ENCODE data around the gene ARID1B. TPM values are rescaled to one million over a fixed set of nuclear protein-coding genes. Genes with fewer than 3 reads are reported as not detected.

ARID1B gene
- total and polyA plus RNA-seq, 9 of the 15 experiments (the other 6 are each of a cell fraction or from before 2014, with no cell fraction given), result 12.5 to 50.5 (median 25.8) TPM

- no peaks in the 10 kb centered on the region for H3K27me3 ChIP-seq (ENCODE audit: control insufficient read depth in 2 of 2, insufficient read depth in 2 of 2, low read length in 2 of 2)
- H3K9me3 ChIP-seq (replicated peaks; ENCODE audit: control insufficient read depth, insufficient read depth, low read depth, low read length), result no peaks in the 10 kb centered on the region
- no peaks in the 10 kb centered on the region for H3K9me1 ChIP-seq (ENCODE audit: control insufficient read depth, insufficient read depth, low read length)
- in situ Hi-C loops (cut with MboI), result no loop called here
- TF ChIP-seq ZBTB33 (CRISPR knock-in tag; IDR thresholded peaks at IDR 0.05) (no peak), DDX20 (tag; IDR thresholded peaks at IDR 0.05; ENCODE audit: low read depth) (no peak), RBM22 (IDR thresholded peaks at IDR 0.05; ENCODE audit: low read depth, low read length, poor library complexity, severe bottlenecking) (no peak), ZNF12 (CRISPR knock-in tag; IDR thresholded peaks at IDR 0.05) (no peak), ATF6 (CRISPR knock-in tag; IDR thresholded peaks at IDR 0.05) (no peak), TRIM25 (IDR thresholded peaks at IDR 0.05; ENCODE audit: borderline replicate concordance) (no peak)
- no peak overlapping the region for H2AFZ ChIP-seq (ENCODE audit: low read depth, low read length)
- no peak overlapping the region for H3K4me2 ChIP-seq (ENCODE audit: insufficient read depth, low read length)
- ATAC-seq (no peak), FAIRE-seq (no peak), DNase-seq (ENCODE audit: extremely low read depth in 1 of 4, low spot score in 3 of 4) (no peak)
- ChIA-PET POLR2A (no interaction called here), CTCF (ENCODE audit: low intra/inter-chr PET ratio) (no interaction called here)
- no peaks in the 10 kb centered on the region for H3K36me3 ChIP-seq (ENCODE audit: control insufficient read depth, insufficient read depth, low read length)
- no peak overlapping the region for H3K9ac ChIP-seq (ENCODE audit: insufficient read depth in 1 of 2, low read depth in 2 of 2, low read length in 2 of 2)
- no peak overlapping the region for H3K4me3 ChIP-seq
- intact Hi-C loops (cut with micrococcal nuclease), result no loop called here
- peaks cover 15% of the 10 kb centered on the region for H4K20me1 ChIP-seq (replicated peaks; ENCODE audit: control insufficient read depth, insufficient read depth, low read length)
- WGBS (ENCODE audit: insufficient coverage, low coverage, missing lambda C conversion rate), result 92% methylated on average over 3 of the region's 3 CpGs
- H3K4me1 ChIP-seq (replicated peaks in 1 of 2; ENCODE audit: control insufficient read depth in 2 of 2, insufficient read depth in 2 of 2, low read length in 2 of 2), result peaks cover 17 to 38% of the 10 kb centered on the region in 2 experiments
- H3K79me2 ChIP-seq (ENCODE audit: control insufficient read depth, insufficient read depth, low read length), result peaks cover 96% of the 10 kb centered on the region
- H3K27ac ChIP-seq (ENCODE audit: extremely low read depth, low read depth, low read length), result no peak overlapping the region
- BruUV-seq (replicated peaks), result no TSS peak
Measured at GRCh38 chr6:156844089-156844488, 66.9 kb downstream of the ARID1B start.
